GM21723 (cell line): ENCODE measurements around the gene TUNAR.
"Not testable (repeated sequence)": the region's sequence is repeated elsewhere in the genome, so short reads cannot be mapped to it uniquely, and the experiment has no call there.

ENCODE experiments used
- ATAC-seq: cut with Tn5 transposase; IDR thresholded peaks from one replicate; pipeline ENCODE4 v1.9.1; 2021; ENCODE audit warnings: mild to moderate bottlenecking, moderate library complexity; ENCODE audit not compliant: unreplicated experiment

Gene TUNAR

DNA sequence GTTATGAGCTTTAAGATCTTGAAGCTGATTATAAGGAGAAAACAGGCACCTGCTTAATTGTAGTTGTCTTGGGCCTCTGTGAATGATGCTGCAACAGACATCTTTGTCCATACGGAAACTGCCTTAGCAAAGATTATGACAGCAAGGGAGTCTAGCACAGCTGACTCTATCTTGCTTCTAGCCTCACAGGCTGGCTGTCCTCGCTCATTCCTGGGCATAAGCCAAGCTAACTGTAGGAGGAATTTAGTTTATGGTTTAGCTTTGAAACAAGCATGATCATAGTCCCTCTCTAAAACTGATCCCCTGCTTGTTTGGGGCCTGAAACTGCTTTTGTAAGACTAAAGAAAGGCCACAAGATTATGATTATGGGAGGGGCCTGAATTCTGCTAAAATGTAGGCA, 88.3 kb downstream of the TUNAR start:
- ATAC-seq: no peak

- ATAC-seq: not testable (repeated sequence)
Observed at GRCh38 chr14:95968048-95968447, 91.4 kb downstream of the TUNAR start.
